GOT3 (cell line): ENCODE data around the gene RNF26.
A peak's percentile ranks its signal among the peaks of the same experiment; 100 is the strongest.

Experiments
- DNase-seq: peaks from one replicate; lab custom pipeline; 2025; ENCODE audit warnings: mixed read lengths; lab: John Stamatoyannopoulos, UW

Gene RNF26

DNA sequence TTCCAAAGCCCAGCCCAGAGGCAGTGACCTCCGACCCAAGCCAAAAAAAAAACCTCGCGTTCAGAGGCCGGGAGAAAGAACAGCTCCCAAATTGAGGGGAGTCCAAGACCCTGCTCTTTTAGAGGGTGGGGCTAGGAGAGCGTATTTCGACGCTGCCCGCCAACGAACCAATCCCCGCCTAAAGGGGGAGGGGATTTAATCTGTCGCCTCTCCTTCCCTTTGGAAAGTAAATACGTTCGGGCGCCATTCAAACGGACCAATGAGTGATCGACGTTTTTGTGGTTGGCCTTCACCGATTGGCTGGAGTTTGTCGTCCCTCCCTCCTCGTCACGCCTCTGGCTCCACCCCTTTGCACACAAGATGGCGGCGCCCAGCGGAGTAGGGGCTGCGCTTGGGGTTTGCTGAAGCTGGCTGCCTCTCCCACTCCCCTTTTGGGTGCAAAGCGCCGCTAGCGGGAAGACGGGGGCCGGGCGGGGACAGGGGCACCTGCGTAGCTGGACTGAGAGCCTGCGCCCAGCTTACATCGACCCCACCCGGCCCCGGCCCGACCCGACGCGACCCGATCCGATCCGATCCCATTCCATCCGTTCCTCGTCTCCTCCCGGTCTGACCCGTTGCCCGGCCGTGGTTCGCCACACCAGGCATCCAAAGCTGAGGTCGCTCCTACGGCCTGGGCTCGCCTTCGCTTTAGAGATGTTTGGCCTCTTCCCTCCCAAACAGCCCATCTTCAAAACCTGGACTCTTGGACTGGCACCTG lies at the start of gene RNF26:
Gene RNF26, plus strand, starts transcription at position 354 of the 757 bp plus-strand sequence. CDS start 596 bp downstream, outside the sequence.
- peak; percentile 63 for DNase-seq

DNA sequence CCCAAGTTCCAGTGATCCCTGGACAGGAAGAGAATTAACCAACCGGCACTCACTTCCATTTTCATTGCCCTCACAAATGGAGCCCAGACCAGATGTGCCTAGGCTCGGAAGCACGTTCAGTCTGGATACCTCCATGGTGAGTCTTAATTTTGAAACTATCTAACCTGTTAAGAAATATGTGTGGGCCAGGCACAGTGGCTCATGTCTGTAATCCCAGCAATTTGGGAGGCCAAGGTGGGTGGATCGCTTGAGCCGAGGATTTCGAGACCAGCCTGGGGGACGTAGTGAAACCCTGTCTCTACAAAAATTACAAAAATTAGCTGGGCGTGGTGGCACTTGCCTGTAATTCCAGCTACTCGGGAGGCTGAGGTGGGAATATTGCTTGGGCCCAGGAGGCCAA lies 48.9 kb upstream of the RNF26 start:
- no peak for DNase-seq

- DNase-seq: no peak
These were observed 46.1 kb upstream of the RNF26 start for GRCh38 chr11:119288219-119288618.

GRCh38 chr11:119290894-119291497 lies 43.3 kb upstream of the RNF26 start:
- DNase-seq: no peak

DNA sequence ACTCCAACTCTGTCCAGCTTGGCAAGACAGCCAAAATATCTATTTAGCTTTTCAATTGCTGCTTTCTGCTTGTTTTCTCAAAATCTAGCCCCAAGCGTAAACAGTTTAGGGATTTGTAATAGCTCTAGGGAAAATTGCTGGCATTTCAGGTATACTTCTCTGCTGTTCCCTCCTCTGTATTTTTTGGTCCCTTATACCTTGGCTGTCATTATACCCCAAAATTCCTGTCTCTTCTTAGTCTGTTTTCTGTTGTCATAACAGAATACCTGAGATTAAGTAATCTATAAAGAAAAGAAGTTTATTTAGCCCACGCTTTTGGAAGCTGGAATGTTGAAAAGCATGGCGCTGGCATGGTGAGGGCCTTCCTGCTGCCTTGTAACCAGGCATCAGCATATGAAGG lies 40.9 kb upstream of the RNF26 start:
- no peak for DNase-seq

- DNase-seq: no peak
These were observed 39.1 kb upstream of the RNF26 start for GRCh38 chr11:119295178-119295577.

DNA sequence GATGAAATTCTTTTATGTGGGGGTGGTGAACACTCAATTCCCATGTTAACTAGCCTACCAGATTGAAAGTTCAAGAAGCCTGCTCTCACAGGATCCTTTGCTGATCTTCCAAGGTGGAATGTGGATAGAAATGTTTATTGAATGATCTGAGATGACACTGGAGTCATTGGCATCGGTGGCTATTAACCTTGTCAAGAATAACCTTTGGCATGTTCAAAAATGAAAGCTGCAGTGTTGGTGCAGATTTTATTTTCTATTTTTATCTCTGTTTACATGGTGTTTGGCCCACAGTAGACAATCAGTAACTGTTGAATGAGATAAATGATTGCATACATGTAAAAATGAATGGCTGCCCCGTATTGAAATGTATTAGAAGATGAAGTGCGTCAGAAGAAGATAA lies 36.4 kb upstream of the RNF26 start:
- DNase-seq: no peak

DNA sequence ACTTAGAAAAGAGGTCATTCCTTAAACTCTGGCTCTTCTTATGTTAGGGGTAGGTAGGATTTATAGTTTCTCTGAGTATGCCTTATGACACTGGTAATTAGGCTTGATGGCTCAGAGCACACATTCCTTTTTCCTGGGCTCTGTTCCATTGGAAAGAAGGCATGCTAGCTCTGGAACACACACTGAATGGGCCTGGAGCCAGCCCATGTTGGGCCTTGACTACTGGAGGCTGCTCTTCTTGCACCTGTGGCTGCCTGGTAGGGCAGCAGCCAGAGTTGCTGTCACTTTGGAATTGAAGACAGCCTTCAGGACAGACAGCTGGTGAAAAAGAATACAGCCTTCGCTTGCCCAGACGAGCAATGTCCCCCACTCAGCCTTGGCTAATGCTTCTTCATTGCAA lies 35.6 kb upstream of the RNF26 start:
- DNase-seq: no peak

- DNase-seq: no peak
These were observed 34.9 kb upstream of the RNF26 start for GRCh38 chr11:119299416-119299815.

DNA sequence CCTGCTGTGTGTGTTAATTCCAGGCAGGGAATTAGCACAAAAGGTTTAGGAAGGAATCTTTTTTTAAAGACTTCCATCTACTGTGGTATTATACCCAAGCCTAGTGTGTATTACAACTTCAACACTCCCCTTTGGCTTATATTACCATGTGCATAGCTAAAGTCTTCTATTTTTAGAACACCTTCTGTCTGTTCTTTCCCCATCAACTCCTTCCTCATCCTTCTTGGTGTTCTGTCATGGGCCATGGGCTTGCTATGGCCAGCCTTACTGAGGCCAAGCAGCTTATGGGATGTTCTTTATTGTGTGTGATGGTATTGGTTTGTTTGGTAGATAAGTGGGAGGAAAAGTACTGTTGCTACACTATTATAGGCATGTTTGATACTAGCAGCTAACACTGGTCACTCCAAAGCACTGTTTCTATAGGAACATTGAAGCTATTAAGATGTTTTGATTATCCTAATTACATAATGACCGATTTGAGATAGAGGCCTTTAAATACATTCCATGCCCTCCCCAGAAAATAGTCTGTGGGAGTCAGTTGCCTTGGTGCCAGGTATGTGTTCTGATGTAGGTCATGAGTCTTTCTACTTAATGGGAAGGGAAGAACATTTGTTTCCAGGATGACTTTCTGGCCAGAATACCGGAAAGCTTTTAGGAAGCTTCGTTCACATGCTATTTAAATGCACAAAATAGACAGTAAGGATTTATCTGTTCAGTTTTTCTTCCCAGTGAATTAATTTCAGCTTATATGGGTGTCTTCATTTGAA lies 33.9 kb upstream of the RNF26 start:
- DNase-seq: no peak

- DNase-seq: no peak
These were observed 31.1 kb upstream of the RNF26 start for GRCh38 chr11:119303227-119303718.

DNA sequence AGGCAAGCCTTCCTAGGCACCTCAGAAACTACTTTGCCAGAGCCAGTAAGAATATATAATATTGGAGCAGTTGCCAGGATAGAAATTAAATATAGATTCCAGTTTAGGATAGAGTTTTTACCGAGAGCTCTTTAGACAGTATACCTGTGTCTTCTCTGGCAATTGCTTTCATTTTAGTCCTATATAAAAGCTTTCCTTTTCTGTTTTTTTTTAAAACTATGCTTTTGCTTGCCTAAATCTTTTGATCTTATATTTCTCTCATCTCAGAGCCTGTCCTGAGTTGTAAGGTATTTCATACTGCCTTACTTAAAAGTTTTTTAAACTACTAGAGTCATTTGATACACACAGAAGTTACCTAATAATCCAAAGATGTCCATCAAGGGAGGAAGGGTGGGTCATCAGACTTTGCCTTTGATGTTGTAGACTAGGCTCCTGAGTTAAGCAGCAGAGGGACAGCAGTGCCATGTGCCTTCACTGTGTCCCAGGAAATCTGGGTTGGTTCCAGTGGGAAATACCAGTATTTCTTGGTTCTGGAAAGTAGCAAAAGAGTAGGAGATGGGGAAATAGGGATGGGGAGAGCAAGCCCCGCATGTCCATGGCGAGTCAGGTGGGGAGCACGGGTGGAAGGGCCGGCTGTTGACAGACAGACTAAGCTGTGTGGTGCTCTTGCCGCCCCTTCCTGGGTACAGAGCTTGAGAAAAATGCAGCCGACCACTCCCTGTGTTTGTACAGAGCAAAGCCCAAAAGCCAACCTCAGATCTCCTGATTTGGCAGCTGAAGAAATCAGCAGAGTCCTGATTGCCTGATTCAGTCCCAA lies 28.6 kb upstream of the RNF26 start:
- no peak for DNase-seq

- no peak for DNase-seq
These were observed 27.9 kb upstream of the RNF26 start for GRCh38 chr11:119306373-119306890.

GRCh38 chr11:119307219-119307618 lies 27.1 kb upstream of the RNF26 start:
- DNase-seq: no peak

- no peak for DNase-seq
These were observed 26.4 kb upstream of the RNF26 start for GRCh38 chr11:119307974-119308373.

DNA sequence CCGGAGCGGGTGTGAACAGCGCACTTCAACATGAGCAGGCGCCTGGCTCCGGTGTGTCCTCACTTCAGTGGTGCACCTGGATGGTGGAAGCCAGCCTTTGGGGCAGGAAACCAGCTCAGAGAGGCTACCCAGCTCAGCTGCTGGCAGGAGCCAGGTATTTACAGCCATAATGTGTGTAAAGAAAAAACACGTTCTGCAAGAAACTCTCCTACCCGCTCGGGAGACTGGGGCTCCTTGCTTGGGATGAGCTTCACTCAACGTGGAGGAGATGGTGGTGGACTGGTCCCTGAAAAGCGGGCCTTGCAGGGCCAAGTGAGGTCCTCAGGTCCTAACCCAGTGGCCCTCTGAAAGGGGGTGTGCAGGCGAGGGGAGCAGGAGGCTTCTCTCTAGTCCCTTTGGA lies 24.9 kb upstream of the RNF26 start:
- no peak for DNase-seq

GRCh38 chr11:119309953-119310681 lies 24.2 kb upstream of the RNF26 start:
- no peak for DNase-seq

DNA sequence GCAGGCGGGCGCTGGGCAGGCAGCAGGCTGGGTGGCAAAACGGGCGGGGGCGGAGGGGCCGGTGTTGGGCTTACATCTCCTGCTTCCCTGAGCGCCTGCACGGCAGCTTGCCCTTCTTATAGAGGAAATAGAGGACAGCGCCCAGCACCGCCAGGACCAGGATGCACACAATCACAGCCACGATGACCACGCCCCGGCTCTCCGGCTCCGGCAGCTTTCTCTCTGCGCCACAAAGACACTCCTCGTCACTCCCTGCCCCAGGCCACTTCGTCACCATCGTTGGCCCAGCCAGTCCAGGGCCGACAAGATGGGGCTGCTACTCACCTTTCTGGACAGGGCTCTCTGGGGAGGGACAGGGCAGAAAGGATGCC lies 23.7 kb upstream of the RNF26 start:
- no peak for DNase-seq

- DNase-seq: no peak
These were observed 19.6 kb upstream of the RNF26 start for GRCh38 chr11:119314726-119315125.

GRCh38 chr11:119315131-119316015 lies 19.0 kb upstream of the RNF26 start:
- no peak for DNase-seq
